ENCODE results near the gene HOXD3.

GRCh38 chr2:176177580-176178037, 20.5 kb downstream of the HOXD3 start:
- TF ChIP-seq EZH2 (IDR thresholded peaks at IDR 0.05; ENCODE audit: low read length, missing control alignments), result peak; percentile 10
- TF ChIP-seq, protein P1, sequence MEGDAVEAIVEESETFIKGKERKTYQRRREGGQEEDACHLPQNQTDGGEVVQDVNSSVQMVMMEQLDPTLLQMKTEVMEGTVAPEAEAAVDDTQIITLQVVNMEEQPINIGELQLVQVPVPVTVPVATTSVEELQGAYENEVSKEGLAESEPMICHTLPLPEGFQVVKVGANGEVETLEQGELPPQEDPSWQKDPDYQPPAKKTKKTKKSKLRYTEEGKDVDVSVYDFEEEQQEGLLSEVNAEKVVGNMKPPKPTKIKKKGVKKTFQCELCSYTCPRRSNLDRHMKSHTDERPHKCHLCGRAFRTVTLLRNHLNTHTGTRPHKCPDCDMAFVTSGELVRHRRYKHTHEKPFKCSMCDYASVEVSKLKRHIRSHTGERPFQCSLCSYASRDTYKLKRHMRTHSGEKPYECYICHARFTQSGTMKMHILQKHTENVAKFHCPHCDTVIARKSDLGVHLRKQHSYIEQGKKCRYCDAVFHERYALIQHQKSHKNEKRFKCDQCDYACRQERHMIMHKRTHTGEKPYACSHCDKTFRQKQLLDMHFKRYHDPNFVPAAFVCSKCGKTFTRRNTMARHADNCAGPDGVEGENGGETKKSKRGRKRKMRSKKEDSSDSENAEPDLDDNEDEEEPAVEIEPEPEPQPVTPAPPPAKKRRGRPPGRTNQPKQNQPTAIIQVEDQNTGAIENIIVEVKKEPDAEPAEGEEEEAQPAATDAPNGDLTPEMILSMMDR (conservative IDR thresholded peaks at IDR 0.05 in 1 of 2, IDR thresholded peaks at IDR 0.05 in 1 of 2; ENCODE audit: low read depth in 1 of 2, low read length in 2 of 2), result no peak

Measured in fibroblast of lung (primary cell).